Naive thymus-derived CD8-positive, alpha-beta T cell (primary cell): ENCODE measurements around the gene RASSF5. TPM values are rescaled to one million over a fixed set of nuclear protein-coding genes. Genes with fewer than 3 reads are reported as not detected.
"Not testable (repeated sequence)": the region's sequence is repeated elsewhere in the genome, so short reads cannot be mapped to it uniquely, and the experiment has no call there.

Source experiments
- ATAC-seq, 2 donors: fragments of 150-1000 bp; cut with Tn5 transposase in 1 of 2; sonication (Bioruptor Pico), chemical (Tn5 transposase) in 1 of 2; 1 replicate in 1 of 2; 2 replicates in 1 of 2; pipeline ENCODE4 v1.10.0; 2021; ENCODE audit warnings: mild to moderate bottlenecking in 2 of 2, moderate library complexity in 2 of 2
- POLR2A ChIA-PET: fragments of 350-600 bp; sonication (Branson Sonifier 250); formaldehyde crosslinking; loops from one replicate; lab custom pipeline; 2021; ENCODE audit warnings: antibody characterized with exemption; lab: Charles Lee
- DNase-seq, 10 donors: peaks; one replicate each; pipeline versions ENCODE4 v3.0.0 to v3.0.0-alpha.2; 2020 to 2022
- H3K27ac Mint-ChIP-seq, 10 donors: one replicate each; pipeline ENCODE4 v1.8.0; 2020 to 2022; ENCODE audit warnings: mild to moderate bottlenecking in 10 of 10, mixed read lengths in 10 of 10, moderate library complexity in 4 of 10, inconsistent platforms in 1 of 10
- H3K27me3 Mint-ChIP-seq, 5 donors: one replicate each; pipeline ENCODE4 v1.8.0; 2021 to 2022; ENCODE audit warnings: mixed read lengths in 5 of 5
- H3K36me3 Mint-ChIP-seq, 3 donors: one replicate each; pipeline ENCODE4 v1.8.0; 2020 to 2022; ENCODE audit warnings: mixed read lengths in 3 of 3, mild to moderate bottlenecking in 2 of 3, inconsistent platforms in 1 of 3
- H3K4me1 Mint-ChIP-seq, 4 donors: one replicate each; pipeline ENCODE4 v1.8.0; 2021 to 2022; ENCODE audit warnings: mixed read lengths in 4 of 4
- H3K4me3 Mint-ChIP-seq, 10 donors: one replicate each; pipeline ENCODE4 v1.8.0; 2020 to 2022; ENCODE audit warnings: mild to moderate bottlenecking in 10 of 10, mixed read lengths in 10 of 10, moderate library complexity in 6 of 10, inconsistent platforms in 1 of 10
- H3K9me3 Mint-ChIP-seq, 9 donors: one replicate each; pipeline ENCODE4 v1.8.0; 2020 to 2022; ENCODE audit warnings: mixed read lengths in 9 of 9, mild to moderate bottlenecking in 3 of 9, inconsistent platforms in 1 of 9, moderate library complexity in 1 of 9
- polyA plus RNA-seq, 3 donors: library from polyadenylated mRNA; unstranded; fragments of 300-500 nt; fragmentation: Illumina TruSeq; gene quantifications; one replicate each; pipeline ENCODE4 v1.2.3, GENCODE V29; 2021
- total RNA-seq, 8 experiments: library from RNA in 2 of 8; stranded (reverse) in 2 of 8; gene quantifications; one replicate each; pipeline ENCODE4 v1.2.3 and lab custom pipeline; 2021 to 2026

Gene RASSF5
- total and polyA plus RNA-seq, 5 experiments from 2014 or later, result 224 to 358 (median 233) TPM

DNA sequence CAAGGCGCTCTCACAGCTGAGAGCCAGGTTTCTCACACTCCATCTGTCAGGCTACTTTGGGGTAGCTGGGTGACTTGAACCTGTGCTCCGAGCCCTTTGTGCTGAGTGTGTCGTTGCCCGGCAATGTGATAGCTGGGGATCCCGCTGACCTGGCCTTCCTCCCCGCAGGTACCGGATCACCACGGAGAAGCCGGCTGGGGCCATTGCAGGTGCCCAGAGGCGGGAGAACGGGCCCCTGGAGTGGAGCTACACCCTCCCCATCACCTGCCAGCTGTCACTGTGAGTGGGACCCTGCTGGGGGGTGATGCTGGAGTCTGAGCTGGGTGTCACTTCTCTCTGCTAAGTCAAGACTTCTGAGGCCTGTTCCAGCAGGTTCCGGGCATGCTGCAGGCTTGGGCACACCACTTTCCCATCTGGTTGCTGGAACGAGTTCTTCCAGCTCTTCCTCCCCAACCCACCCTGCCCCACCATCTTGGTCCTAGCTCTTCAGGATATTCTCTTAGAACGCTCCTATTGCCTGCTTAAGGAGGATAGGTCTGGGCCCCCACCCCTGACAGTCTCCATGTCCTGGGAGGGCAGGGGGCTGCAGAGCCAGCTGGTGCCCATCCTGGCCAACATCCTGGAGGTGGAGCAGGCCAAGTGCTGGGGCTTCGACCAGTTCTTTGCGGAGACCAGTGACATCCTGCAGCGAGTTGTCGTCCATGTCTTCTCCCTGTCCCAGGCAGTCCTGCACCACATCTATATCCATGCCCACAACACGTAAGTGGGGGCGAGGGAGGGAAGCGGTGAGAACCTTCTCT, 29.6 kb upstream of the RASSF5 start:
- H3K9me3 Mint-ChIP-seq, result no peaks in the 10 kb centered on the region
- H3K27me3 Mint-ChIP-seq, result no peaks in the 10 kb centered on the region
- DNase-seq (no peak), ATAC-seq (no peak)
- peaks cover 0 to 86% (median 6%) of the 10 kb centered on the region in 3 donors for H3K36me3 Mint-ChIP-seq
- H3K27ac Mint-ChIP-seq, result peak overlapping the region in 5 of 10 donors; percentile 19 to 80 (median 32)
- POLR2A ChIA-PET, result interaction anchor here (1.4 kb wide), 1 partner anchor 12 kb away, joined by 3 read pairs; no protein-coding TSS in a partner anchor
- peak overlapping the region in 1 of 10 donors; percentile 2 for H3K4me3 Mint-ChIP-seq
- peaks cover 19 to 50% (median 34%) of the 10 kb centered on the region in 4 donors for H3K4me1 Mint-ChIP-seq

GRCh38 chr1:206478746-206479145, 28.6 kb upstream of the RASSF5 start:
- POLR2A ChIA-PET, result interaction anchor here (1.0 to 2.4 kb wide), 5 partner anchors 8 to 133 kb away, joined by 3 to 19 read pairs (median 5); partner anchors contain the start of genes EIF2D and IKBKE
- Mint-ChIP-seq H3K4me3 (no peak overlapping the region), H3K4me1 (peaks cover 11 to 41% (median 28%) of the 10 kb centered on the region in 4 donors), H3K9me3 (no peaks in the 10 kb centered on the region), H3K36me3 (peaks cover 0 to 86% (median 6%) of the 10 kb centered on the region in 3 donors), H3K27me3 (no peaks in the 10 kb centered on the region), H3K27ac (peak overlapping the region in 4 of 10 donors; percentile 32 to 87 (median 43))
- DNase-seq (no peak), ATAC-seq (no peak)

DNA sequence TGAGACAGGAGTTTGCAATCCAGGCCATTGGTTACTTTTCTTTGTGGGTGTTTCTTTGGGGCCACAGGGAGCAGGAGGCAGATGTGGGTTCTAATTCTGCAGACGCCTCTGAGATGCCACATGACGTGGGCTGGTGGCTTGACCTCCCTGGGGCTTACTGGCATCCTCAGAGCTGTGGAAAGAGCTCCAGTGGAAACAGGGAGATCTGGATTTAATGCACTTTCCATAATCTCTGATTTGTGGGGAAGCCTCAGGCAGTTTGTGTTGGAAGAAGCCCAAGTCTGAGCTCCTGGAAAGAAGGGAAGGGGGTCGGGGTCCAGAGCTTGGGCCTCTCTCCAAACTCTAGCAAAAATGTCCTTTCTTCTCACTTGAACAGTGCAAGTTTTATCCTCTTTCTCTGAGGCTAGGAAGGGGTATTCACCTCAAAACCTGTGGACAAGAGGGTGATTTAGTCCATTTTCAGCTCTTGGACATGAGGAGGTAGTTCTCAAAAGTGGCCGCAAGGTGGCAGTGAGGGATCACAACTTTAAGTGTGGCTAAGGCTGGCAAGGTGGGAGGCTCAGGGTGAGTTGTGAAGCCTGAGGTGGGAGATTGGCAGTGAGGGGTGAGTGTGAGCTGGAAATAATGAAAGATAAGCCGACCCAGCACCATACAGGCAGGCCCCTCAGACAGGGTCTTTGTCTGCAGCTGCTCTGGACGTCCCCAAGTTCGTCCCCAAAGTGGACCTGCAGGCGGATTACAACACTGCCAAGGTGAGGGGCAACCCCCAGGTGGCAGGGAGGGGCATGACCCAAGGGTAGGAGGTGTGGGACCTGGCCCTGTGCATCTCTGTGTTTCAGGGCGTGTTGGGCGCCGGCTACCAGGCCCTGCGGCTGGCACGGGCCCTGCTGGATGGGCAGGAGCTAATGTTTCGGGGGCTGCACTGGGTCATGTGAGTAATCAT, 27.9 kb upstream of the RASSF5 start:
- peak overlapping the region; percentile 38 to 92 (median 84) for H3K27ac Mint-ChIP-seq
- H3K9me3 Mint-ChIP-seq, result no peaks in the 10 kb centered on the region
- H3K36me3 Mint-ChIP-seq, result peaks cover 0 to 82% (median 6%) of the 10 kb centered on the region in 3 donors
- H3K4me1 Mint-ChIP-seq, result peaks cover 6 to 35% (median 24%) of the 10 kb centered on the region in 4 donors
- POLR2A ChIA-PET, result interaction anchor here (1.0 to 2.4 kb wide), 7 partner anchors 9 to 184 kb away, joined by 3 to 19 read pairs (median 6); partner anchors contain the start of genes EIF2D and IKBKE
- peak; percentile 84 to 91 for ATAC-seq
- peak overlapping the region in 4 of 10 donors; percentile 22 to 58 (median 33) for H3K4me3 Mint-ChIP-seq
- H3K27me3 Mint-ChIP-seq, result no peaks in the 10 kb centered on the region
- DNase-seq, result peak; percentile 47 to 82 (median 62)

DNA sequence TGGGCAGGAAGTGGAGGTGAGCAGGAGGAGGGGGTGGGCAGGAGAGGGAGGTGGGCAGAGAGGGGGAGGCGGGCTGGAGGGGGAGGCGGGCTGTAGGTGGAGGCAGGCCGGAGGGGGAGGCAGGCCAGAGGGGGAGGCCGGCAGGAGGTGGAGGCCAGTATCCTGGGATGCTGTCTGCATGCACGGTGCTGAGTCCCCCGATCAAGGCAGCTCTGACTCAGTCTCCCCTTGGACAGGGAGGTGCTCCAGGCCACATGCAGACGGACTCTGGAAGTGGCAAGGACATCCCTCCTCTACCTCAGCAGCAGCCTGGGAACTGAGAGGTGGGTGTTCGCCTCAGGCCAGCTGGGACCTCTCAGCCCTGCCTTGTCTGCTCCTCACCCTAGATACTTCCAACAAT, 27.1 kb upstream of the RASSF5 start:
- Mint-ChIP-seq H3K27ac (peak overlapping the region in 5 of 10 donors; percentile 23 to 90 (median 35)), H3K4me1 (peaks cover 6 to 34% (median 22%) of the 10 kb centered on the region in 4 donors), H3K36me3 (peaks cover 0 to 82% (median 7%) of the 10 kb centered on the region in 3 donors), H3K27me3 (no peaks in the 10 kb centered on the region), H3K4me3 (no peak overlapping the region), H3K9me3 (no peaks in the 10 kb centered on the region)
- POLR2A ChIA-PET, result interaction anchor here (1.2 to 2.4 kb wide), 4 partner anchors 10 to 184 kb away, joined by 6 to 19 read pairs (median 7); partner anchors contain the start of gene IKBKE
- DNase-seq (no peak), ATAC-seq (no peak)

GRCh38 chr1:206482611-206483010, 24.7 kb upstream of the RASSF5 start:
- POLR2A ChIA-PET, result interaction anchor here (0.8 to 2.8 kb wide), 4 partner anchors 12 to 243 kb away, joined by 3 to 12 read pairs (median 4); partner anchors contain the start of gene IKBKE
- DNase-seq, result peak in 1 of 10 donors; percentile 34
- H3K27ac Mint-ChIP-seq, result peak overlapping the region in 3 of 10 donors; percentile 34 to 35 (median 34)
- H3K4me3 Mint-ChIP-seq, result no peak overlapping the region
- ATAC-seq, result no peak
- no peaks in the 10 kb centered on the region for H3K9me3 Mint-ChIP-seq
- no peaks in the 10 kb centered on the region for H3K27me3 Mint-ChIP-seq
- peaks cover 6 to 25% (median 13%) of the 10 kb centered on the region in 4 donors for H3K4me1 Mint-ChIP-seq
- H3K36me3 Mint-ChIP-seq, result peaks cover 0 to 76% (median 7%) of the 10 kb centered on the region in 3 donors

DNA sequence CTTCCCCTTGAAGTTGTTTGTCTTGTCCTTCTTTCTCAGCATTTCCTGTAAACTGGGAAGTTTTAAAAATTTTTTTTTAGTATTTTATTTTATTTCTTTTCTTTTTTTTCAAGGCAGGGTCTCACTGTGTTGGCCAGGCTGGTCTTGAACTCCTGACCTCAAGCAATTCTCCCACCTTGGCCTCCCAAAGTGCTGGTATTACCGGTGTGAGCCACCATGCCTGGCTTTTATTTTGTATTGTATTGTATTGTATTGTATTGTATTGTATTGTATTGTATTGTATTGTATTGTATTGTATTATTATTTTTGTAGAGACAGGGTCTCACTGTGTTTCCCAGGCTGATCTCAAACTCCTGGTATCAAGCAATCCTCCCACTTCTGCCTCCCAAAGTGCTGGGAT, 23.5 kb upstream of the RASSF5 start:
- DNase-seq, ATAC-seq, H3K27me3 Mint-ChIP-seq, POLR2A ChIA-PET, H3K4me3 Mint-ChIP-seq, H3K9me3 Mint-ChIP-seq: not testable (repeated sequence)
- peaks cover 0 to 75% (median 6%) of the 10 kb centered on the region in 3 donors for H3K36me3 Mint-ChIP-seq
- peaks cover 6 to 16% (median 10%) of the 10 kb centered on the region in 4 donors for H3K4me1 Mint-ChIP-seq
- H3K27ac Mint-ChIP-seq, result peak overlapping the region in 2 of 10 donors; percentile 20 to 62

DNA sequence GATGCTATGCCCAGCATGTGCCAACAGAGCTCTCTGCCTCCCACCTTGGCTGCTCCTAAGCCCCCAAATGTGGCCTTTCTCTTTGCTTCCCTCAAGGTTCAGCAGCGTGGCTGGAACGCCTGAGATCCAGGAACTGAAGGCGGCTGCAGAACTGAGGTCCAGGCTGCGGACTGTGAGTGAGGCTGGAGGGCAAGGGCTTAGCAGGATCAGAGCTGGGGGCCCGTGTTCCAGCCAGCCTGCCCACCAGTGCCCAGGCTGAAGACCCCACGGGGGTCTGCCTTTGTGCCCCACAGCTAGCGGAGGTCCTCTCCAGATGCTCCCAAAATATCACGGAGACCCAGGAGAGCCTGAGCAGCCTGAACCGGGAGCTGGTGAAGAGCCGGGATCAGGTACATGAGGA, 22.4 kb upstream of the RASSF5 start:
- POLR2A ChIA-PET, result no interaction called here
- Mint-ChIP-seq H3K4me3 (no peak overlapping the region), H3K9me3 (no peaks in the 10 kb centered on the region), H3K4me1 (peaks cover 0 to 6% (median 3%) of the 10 kb centered on the region in 4 donors), H3K27me3 (no peaks in the 10 kb centered on the region), H3K36me3 (peaks cover 0 to 74% (median 7%) of the 10 kb centered on the region in 3 donors), H3K27ac (peak overlapping the region in 1 of 10 donors; percentile 44)
- no peak for DNase-seq
- ATAC-seq, result no peak

DNA sequence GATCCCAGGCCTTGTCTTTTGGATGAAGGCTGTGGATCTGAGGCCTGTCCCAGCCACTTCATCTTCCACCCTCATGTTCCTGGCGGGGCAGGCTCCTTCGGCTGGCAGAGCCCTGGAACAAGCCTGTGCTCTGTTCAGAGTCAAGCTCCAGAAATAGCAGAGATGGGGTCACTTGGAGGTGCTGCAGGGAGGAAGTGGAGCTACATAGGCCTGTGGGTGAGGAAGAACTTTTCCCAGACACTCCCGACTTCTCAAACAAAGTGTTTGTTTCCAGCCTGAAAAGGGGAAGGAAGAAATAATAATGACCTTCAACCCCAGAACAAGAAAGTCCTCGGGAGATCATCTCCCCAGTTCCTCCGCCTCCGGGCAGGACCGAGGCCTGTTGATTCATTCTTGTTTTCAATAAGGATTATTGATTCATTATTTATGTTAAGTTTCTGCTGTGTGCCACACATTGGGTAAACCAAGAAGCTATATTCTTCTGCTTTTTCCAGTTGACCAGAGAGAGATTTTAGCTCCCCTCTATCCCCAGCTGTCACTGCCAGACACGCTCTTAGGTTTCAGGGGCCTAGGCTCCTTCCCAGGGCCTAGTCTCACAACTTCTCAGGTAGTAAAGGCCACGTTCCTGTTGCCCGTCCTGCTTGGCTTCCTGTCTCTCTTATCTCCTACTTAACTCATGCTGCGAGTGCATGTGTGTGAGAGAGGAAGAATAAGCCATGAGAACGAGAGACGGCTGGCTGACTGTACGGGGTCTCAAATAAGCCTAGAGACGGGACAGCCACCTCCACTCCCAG, 20.1 kb upstream of the RASSF5 start:
- Mint-ChIP-seq H3K4me1 (peaks cover 0 to 10% (median 5%) of the 10 kb centered on the region in 4 donors), H3K4me3 (no peak overlapping the region), H3K9me3 (no peaks in the 10 kb centered on the region), H3K27me3 (no peaks in the 10 kb centered on the region), H3K36me3 (peaks cover 0 to 78% (median 8%) of the 10 kb centered on the region in 3 donors), H3K27ac (peak overlapping the region in 5 of 10 donors; percentile 34 to 66 (median 59))
- ATAC-seq (no peak), DNase-seq (no peak)
- POLR2A ChIA-PET, result no interaction called here

DNA sequence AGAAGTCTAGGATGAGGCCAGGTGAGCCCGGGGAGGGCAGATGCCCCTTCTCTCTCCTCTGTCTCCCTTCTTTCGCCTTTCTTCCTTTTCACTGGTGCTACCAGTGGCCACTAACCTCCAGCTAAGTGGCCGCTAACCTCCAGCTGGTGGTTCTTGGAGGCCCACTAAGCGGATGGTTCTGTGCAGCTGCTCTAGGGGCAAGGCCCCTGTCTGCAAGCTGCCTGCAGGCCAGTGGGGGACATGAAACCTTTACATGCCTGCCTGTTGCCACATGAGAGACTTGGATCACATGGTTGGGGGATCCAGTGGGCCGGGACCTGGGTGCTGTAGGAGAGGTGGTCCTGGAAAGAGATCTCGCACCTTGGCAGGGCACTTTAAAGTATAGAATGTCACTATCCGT, 19.4 kb upstream of the RASSF5 start:
- Mint-ChIP-seq H3K27ac (peak overlapping the region in 6 of 10 donors; percentile 18 to 85 (median 49)), H3K27me3 (no peaks in the 10 kb centered on the region), H3K4me3 (no peak overlapping the region), H3K9me3 (no peaks in the 10 kb centered on the region), H3K36me3 (peaks cover 0 to 78% (median 12%) of the 10 kb centered on the region in 3 donors), H3K4me1 (peaks cover 0 to 14% (median 6%) of the 10 kb centered on the region in 4 donors)
- no peak for DNase-seq
- no peak for ATAC-seq
- POLR2A ChIA-PET, result interaction anchor here (0.6 kb wide), 1 partner anchor 17 kb away, joined by 3 read pairs; no protein-coding TSS in a partner anchor

- H3K36me3 Mint-ChIP-seq, result peaks cover 0 to 78% (median 12%) of the 10 kb centered on the region in 3 donors
- POLR2A ChIA-PET, result interaction anchor here (0.6 kb wide), 1 partner anchor 17 kb away, joined by 3 read pairs; no protein-coding TSS in a partner anchor
- H3K4me1 Mint-ChIP-seq, result peaks cover 0 to 16% (median 6%) of the 10 kb centered on the region in 4 donors
- no peaks in the 10 kb centered on the region for H3K27me3 Mint-ChIP-seq
- ATAC-seq (no peak), DNase-seq (no peak)
- H3K4me3 Mint-ChIP-seq, result no peak overlapping the region
- H3K9me3 Mint-ChIP-seq, result no peaks in the 10 kb centered on the region
- H3K27ac Mint-ChIP-seq, result peak overlapping the region in 1 of 10 donors; percentile 53
These were observed 18.9 kb upstream of the RASSF5 start for GRCh38 chr1:206488466-206488865.
